IMR-90 (cell line): Measurements from ENCODE around the gene TBC1D8. TPM values are rescaled to one million over a fixed set of nuclear protein-coding genes. Genes with fewer than 3 reads are reported as not detected.

ENCODE experiments used
- ATAC-seq: fragments of 200-7000 bp; cut with Tn5 transposase; 2 replicates; pipeline ENCODE4 v1.9.1; 2020; ENCODE audit warnings: low read depth, mild to moderate bottlenecking, moderate library complexity
- BruUV-seq: library from RNA; stranded (reverse); fragments of 400-500 nt; replicated peaks from 2 replicates; lab custom pipeline; 2021; lab: Mats Ljungman, UMichigan
- CTCF ChIA-PET: fragments of 300-600 bp; formaldehyde crosslinking; extraction: SDS; loops from one replicate; lab custom pipeline; 2021; ENCODE audit warnings: antibody characterized with exemption; lab: Yijun Ruan, JAX
- POLR2A ChIA-PET: fragments of 300-600 bp; sonication (Branson Sonifier 250); formaldehyde crosslinking; loops from one replicate; lab custom pipeline; 2022; ENCODE audit warnings: antibody characterized with exemption; ENCODE audit not compliant: unreplicated experiment; lab: Charles Lee
- DNase-seq: peaks from one replicate; pipeline ENCODE4 v3.0.0; 2013
- H2AFZ ChIP-seq: replicated peaks from 2 replicates; pipeline ENCODE3; 2013; ENCODE audit warnings: low read length, mild to moderate bottlenecking; ENCODE audit not compliant: poor library complexity
- H2AK5ac ChIP-seq: 2 replicates; pipeline ENCODE4 v1.6.1; 2013; ENCODE audit warnings: low read depth, low read length, inconsistent platforms
- H2AK9ac ChIP-seq: replicated peaks from 2 replicates; pipeline ENCODE3; 2013; ENCODE audit warnings: mild to moderate bottlenecking, low read depth, low read length, moderate library complexity; ENCODE audit not compliant: poor library complexity
- H2BK120ac ChIP-seq: 2 replicates; pipeline ENCODE4 v1.6.1; 2013; ENCODE audit warnings: low read depth, low read length, inconsistent platforms
- H2BK15ac ChIP-seq: 3 replicates; pipeline ENCODE4 v1.6.1; 2013; ENCODE audit warnings: low read depth, low read length, inconsistent platforms
- H2BK20ac ChIP-seq: 2 replicates; pipeline ENCODE4 v1.6.1; 2013; ENCODE audit warnings: low read depth, mild to moderate bottlenecking, inconsistent platforms, low read length, moderate library complexity
- H2BK5ac ChIP-seq: 2 replicates; pipeline ENCODE4 v1.6.1; 2013; ENCODE audit warnings: mild to moderate bottlenecking, low read depth, low read length, inconsistent platforms; ENCODE audit not compliant: poor library complexity, severe bottlenecking
- H3K14ac ChIP-seq: replicated peaks from 2 replicates; pipeline ENCODE4 v1.6.1; 2013; ENCODE audit warnings: low read depth, low read length, inconsistent platforms
- H3K18ac ChIP-seq: 2 replicates; pipeline ENCODE4 v1.6.1; 2013; ENCODE audit warnings: low read depth, low read length, control low read depth
- H3K23ac ChIP-seq: 2 replicates; pipeline ENCODE4 v1.6.1; 2013; ENCODE audit warnings: low read depth, low read length, inconsistent platforms
- H3K27ac ChIP-seq: 2 replicates; pipeline ENCODE4 v1.5.1; 2013; ENCODE audit warnings: mild to moderate bottlenecking, control low read depth, low read length; ENCODE audit not compliant: insufficient read depth
- H3K27me3 ChIP-seq: 2 replicates; pipeline ENCODE4 v1.6.1; 2013; ENCODE audit warnings: low read length; ENCODE audit not compliant: control insufficient read depth, insufficient read depth
- H3K36me3 ChIP-seq: 2 replicates; pipeline ENCODE4 v1.6.1; 2013; ENCODE audit warnings: low read length, mixed read lengths; ENCODE audit not compliant: control insufficient read depth, insufficient read depth
- H3K4ac ChIP-seq: 2 replicates; pipeline ENCODE4 v1.6.1; 2013; ENCODE audit warnings: low read depth, low read length, inconsistent platforms
- H3K4me1 ChIP-seq: 2 replicates; pipeline ENCODE4 v1.6.1; 2013; ENCODE audit warnings: low read length, mixed read lengths; ENCODE audit not compliant: control insufficient read depth, insufficient read depth
- H3K4me2 ChIP-seq: 2 replicates; pipeline ENCODE4 v1.6.1; 2013; ENCODE audit warnings: low read depth, mild to moderate bottlenecking, control low read depth, low read length, moderate library complexity
- H3K4me3 ChIP-seq: 2 replicates; pipeline ENCODE4 v1.5.1; 2013; ENCODE audit warnings: low read depth, mild to moderate bottlenecking, control low read depth, low read length, moderate library complexity; ENCODE audit not compliant: insufficient read depth
- H3K56ac ChIP-seq: 2 replicates; pipeline ENCODE4 v1.6.1; 2013; ENCODE audit warnings: low read length, inconsistent platforms; ENCODE audit not compliant: insufficient read depth; ENCODE audit errors: extremely low read depth
- H3K79me1 ChIP-seq, 2 experiments: 2 replicates each; pipeline ENCODE4 v1.6.1; 2013; ENCODE audit warnings: low read length in 2 of 2, inconsistent platforms in 1 of 2, low read depth in 1 of 2
- H3K9ac ChIP-seq: 2 replicates; pipeline ENCODE4 v1.6.1; 2013; ENCODE audit warnings: low read depth, low read length, control low read depth
- H3K9me1 ChIP-seq: 2 replicates; pipeline ENCODE4 v1.6.1; 2013; ENCODE audit warnings: low read length, inconsistent platforms; ENCODE audit not compliant: insufficient read depth
- H3K9me3 ChIP-seq: 2 replicates; pipeline ENCODE4 v1.6.1; 2013; ENCODE audit warnings: low read length; ENCODE audit not compliant: control insufficient read depth, insufficient read depth
- H4K20me1 ChIP-seq: 2 replicates; pipeline ENCODE4 v1.6.1; 2013; ENCODE audit warnings: low read length, inconsistent platforms; ENCODE audit not compliant: insufficient read depth
- H4K5ac ChIP-seq: 2 replicates; pipeline ENCODE4 v1.6.1; 2013; ENCODE audit warnings: mild to moderate bottlenecking, low read depth, low read length, control low read depth
- H4K8ac ChIP-seq, 2 experiments: 2 replicates each; pipeline ENCODE4 v1.6.1; 2013; ENCODE audit warnings: low read depth in 2 of 2, low read length in 2 of 2, control low read depth in 1 of 2, inconsistent platforms in 1 of 2
- H4K91ac ChIP-seq: 2 replicates; pipeline ENCODE4 v1.6.1; 2013; ENCODE audit warnings: low read depth, low read length, inconsistent platforms; ENCODE audit not compliant: insufficient read depth
- BHLHE40 ChIP-seq: fragments of 150-350 bp; IDR thresholded peaks from 2 replicates; pipeline ENCODE4 v1.6.1; 2016; ENCODE audit warnings: mild to moderate bottlenecking, low read depth, low read length
- CEBPB ChIP-seq: IDR thresholded peaks from 2 replicates; pipeline ENCODE4 v1.6.1; 2012; ENCODE audit warnings: low read depth, low read length, improper control_type of control experiment
- CHD1 ChIP-seq: IDR thresholded peaks from 2 replicates; pipeline ENCODE4 v1.6.1; 2012; ENCODE audit warnings: low read depth, low read length, improper control_type of control experiment
- CTCF ChIP-seq: conservative IDR thresholded peaks from 2 replicates; pipeline ENCODE4 v1.5.1; 2012; ENCODE audit warnings: mild to moderate bottlenecking, low read depth, low read length, improper control_type of control experiment
- FOS ChIP-seq: fragments of 150-350 bp; IDR thresholded peaks from 2 replicates; pipeline ENCODE4 v1.6.1; 2016; ENCODE audit warnings: low read depth, low read length
- MAFK ChIP-seq: IDR thresholded peaks from 2 replicates; pipeline ENCODE4 v1.6.1; 2012; ENCODE audit warnings: low read depth, low read length, improper control_type of control experiment
- MAZ ChIP-seq: IDR thresholded peaks from 2 replicates; pipeline ENCODE4 v1.6.1; 2012; ENCODE audit warnings: low read depth, mild to moderate bottlenecking, low read length, improper control_type of control experiment, moderate library complexity, borderline replicate concordance
- MXI1 ChIP-seq: IDR thresholded peaks from 2 replicates; pipeline ENCODE4 v1.6.1; 2012; ENCODE audit warnings: low read depth, mild to moderate bottlenecking, low read length, moderate library complexity, borderline replicate concordance
- NFE2L2 ChIP-seq: fragments of 150-350 bp; IDR thresholded peaks from 2 replicates; pipeline ENCODE4 v1.6.1; 2016; ENCODE audit warnings: low read depth, mild to moderate bottlenecking, low read length
- POLR2A ChIP-seq: IDR thresholded peaks from 2 replicates; pipeline ENCODE4 v1.6.1; 2012; ENCODE audit warnings: mild to moderate bottlenecking, low read depth, low read length
- RAD21 ChIP-seq: IDR thresholded peaks from 2 replicates; pipeline ENCODE4 v1.6.1; 2012; ENCODE audit warnings: low read length, improper control_type of control experiment
- RCOR1 ChIP-seq: IDR thresholded peaks from 2 replicates; pipeline ENCODE4 v1.6.1; 2012; ENCODE audit warnings: mild to moderate bottlenecking, low read length, improper control_type of control experiment; ENCODE audit not compliant: insufficient replicate concordance
- RFX5 ChIP-seq: IDR thresholded peaks from 2 replicates; pipeline ENCODE4 v1.8.0; 2012; ENCODE audit warnings: low read depth, mild to moderate bottlenecking, low read length, moderate library complexity
- SMC3 ChIP-seq: fragments of 150-350 bp; IDR thresholded peaks from 2 replicates; pipeline ENCODE4 v1.6.1; 2016; ENCODE audit warnings: low read depth, mild to moderate bottlenecking, antibody characterized with exemption, low read length, moderate library complexity
- USF2 ChIP-seq: fragments of 150-350 bp; IDR thresholded peaks from 2 replicates; pipeline ENCODE4 v1.6.1; 2017; ENCODE audit warnings: mild to moderate bottlenecking, antibody characterized with exemption, low read length, low read depth
- WGBS, 2 experiments: methylation state at CpG; one replicate each; pipeline versions ENCODE4 v1.1.5 to v1.1.7; 2013; ENCODE audit warnings: missing lambda C conversion rate in 2 of 2; ENCODE audit not compliant: insufficient read length in 1 of 2; ENCODE audit errors: extremely low coverage in 2 of 2; 5-methylcytosine and 5-hydroxymethylcytosine counted together
- dilution Hi-C: fragments of 300-500 bp; cut with HindIII; formaldehyde crosslinking; loops from one replicate; pipeline ENCODE4 v1.14.3; 2018; ENCODE audit warnings: low sequenced_read_pairs; ENCODE audit not compliant: unreplicated experiment
- in situ Hi-C: fragments of 300-500 bp; cut with MboI; formaldehyde crosslinking; loops from 3 replicates; pipeline ENCODE4 v1.14.3; 2019; ENCODE audit warnings: low sequenced_read_pairs, inconsistent platforms, mixed read lengths
- intact Hi-C: fragments of 100-400 bp; cut with micrococcal nuclease; formaldehyde crosslinking; loops from 2 replicates; pipeline ENCODE4 v1.10.0; 2022
- polyA plus RNA-seq, 3 experiments: library from polyadenylated mRNA; depleted of rRNA; stranded (reverse); fragments of >200 nt; gene quantifications; 2 replicates each; pipeline ENCODE4 v1.2.3, GENCODE V29; 2012; ENCODE audit warnings: low replicate concordance in 1 of 3
- total RNA-seq: library from RNA; depleted of rRNA; stranded (reverse); fragments of >200 nt; gene quantifications from 2 replicates; pipeline ENCODE4 v1.2.3, GENCODE V29; 2012
- TF ChIP-seq, protein P1 (sequence below): fragments of 150-350 bp; IDR thresholded peaks from 2 replicates; pipeline ENCODE4 v1.6.1; 2016; ENCODE audit warnings: low read depth, mild to moderate bottlenecking, low read length, moderate library complexity, borderline replicate concordance

Gene TBC1D8
- total and polyA plus RNA-seq, 2 of the 4 experiments (the other 2 are of a cell fraction): 1.3 to 1.5 TPM

GRCh38 chr2:101168706-101169105 lies 17.5 kb upstream of the TBC1D8 start:
- Histone ChIP-seq H4K91ac (no peak overlapping the region), H3K18ac (no peak overlapping the region), H3K56ac (no peak overlapping the region), H4K5ac (no peak overlapping the region), H3K9me1 (no peaks in the 10 kb centered on the region), H2AFZ (no peak overlapping the region), H2BK120ac (no peak overlapping the region), H3K27ac (no peak overlapping the region), H2AK5ac (no peak overlapping the region), H3K23ac (no peak overlapping the region), H3K4me3 (no peak overlapping the region), H4K20me1 (no peaks in the 10 kb centered on the region), H3K4me2 (no peak overlapping the region), H2AK9ac (no peak overlapping the region), H3K79me1 (no peaks in the 10 kb centered on the region), H3K9ac (no peak overlapping the region), H3K36me3 (no peaks in the 10 kb centered on the region), H2BK20ac (no peak overlapping the region), H2BK15ac (no peak overlapping the region), H3K27me3 (peaks cover 2% of the 10 kb centered on the region; the same call in 1 of the 2 replicates), H3K4me1 (no peaks in the 10 kb centered on the region), H4K8ac (no peak overlapping the region), H2BK5ac (no peak overlapping the region), H3K14ac (no peak overlapping the region), H3K9me3 (peaks cover 10% of the 10 kb centered on the region), H3K4ac (no peak overlapping the region)
- DNase-seq (no peak), ATAC-seq (no peak)
- dilution Hi-C loops (no loop called here), intact Hi-C loops (no loop called here), in situ Hi-C loops (no loop called here)
- no CpG with 5 or more reads among the region's 1 CpG for WGBS, 2 experiments
- BruUV-seq: no TSS peak
- ChIA-PET POLR2A (no interaction called here), CTCF (no interaction called here)
- no peak for TF ChIP-seq CEBPB
- TF ChIP-seq CHD1: no peak
- no peak for TF ChIP-seq SMC3
- no peak for TF ChIP-seq RAD21
- TF ChIP-seq, protein P1, sequence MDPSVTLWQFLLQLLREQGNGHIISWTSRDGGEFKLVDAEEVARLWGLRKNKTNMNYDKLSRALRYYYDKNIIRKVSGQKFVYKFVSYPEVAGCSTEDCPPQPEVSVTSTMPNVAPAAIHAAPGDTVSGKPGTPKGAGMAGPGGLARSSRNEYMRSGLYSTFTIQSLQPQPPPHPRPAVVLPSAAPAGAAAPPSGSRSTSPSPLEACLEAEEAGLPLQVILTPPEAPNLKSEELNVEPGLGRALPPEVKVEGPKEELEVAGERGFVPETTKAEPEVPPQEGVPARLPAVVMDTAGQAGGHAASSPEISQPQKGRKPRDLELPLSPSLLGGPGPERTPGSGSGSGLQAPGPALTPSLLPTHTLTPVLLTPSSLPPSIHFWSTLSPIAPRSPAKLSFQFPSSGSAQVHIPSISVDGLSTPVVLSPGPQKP: no peak
- no peak for TF ChIP-seq USF2
- no peak for TF ChIP-seq CTCF
- no peak for TF ChIP-seq POLR2A
- TF ChIP-seq MAFK: no peak
- TF ChIP-seq NFE2L2: no peak
- no peak for TF ChIP-seq RFX5
- no peak for TF ChIP-seq BHLHE40
- no peak for TF ChIP-seq MAZ
- TF ChIP-seq MXI1: no peak
- no peak for TF ChIP-seq RCOR1
- TF ChIP-seq FOS: no peak
